Activated naive CD8-positive, alpha-beta T cell treated with anti-CD3 and anti-CD28 coated beads, Interleukin-2, amount 10 ng/mL, durations not matched to agents 7 days and 5 days (primary cell): Measurements from ENCODE around the gene MSMB. TPM values are rescaled to one million over a fixed set of nuclear protein-coding genes. Genes with fewer than 3 reads are reported as not detected.
"Not testable (repeated sequence)": the region's sequence is repeated elsewhere in the genome, so short reads cannot be mapped to it uniquely, and the experiment has no call there.

ENCODE experiments used
- ATAC-seq: fragments of 150-1000 bp; cut with Tn5 transposase; one replicate; pipeline ENCODE4 v1.10.0; 2021; ENCODE audit warnings: low read depth, moderate library complexity
- POLR2A ChIA-PET: fragments of 350-600 bp; sonication (Branson Sonifier 250); formaldehyde crosslinking; loops from one replicate; lab custom pipeline; 2021; ENCODE audit warnings: antibody characterized with exemption; lab: Charles Lee
- DNase-seq: peaks from one replicate; pipeline ENCODE4 v3.0.0; 2021
- H3K27ac Mint-ChIP-seq: one replicate; pipeline ENCODE4 v1.8.0; 2022; ENCODE audit warnings: mild to moderate bottlenecking, mixed read lengths
- H3K27me3 Mint-ChIP-seq: one replicate; pipeline ENCODE4 v1.8.0; 2022; ENCODE audit warnings: mild to moderate bottlenecking, moderate library complexity, mixed read lengths
- H3K36me3 Mint-ChIP-seq: one replicate; pipeline ENCODE4 v1.8.0; 2021; ENCODE audit warnings: mild to moderate bottlenecking, mixed read lengths
- H3K4me1 Mint-ChIP-seq: one replicate; pipeline ENCODE4 v1.8.0; 2021; ENCODE audit warnings: mixed read lengths
- H3K4me3 Mint-ChIP-seq: one replicate; pipeline ENCODE4 v1.8.0; 2022; ENCODE audit warnings: mild to moderate bottlenecking, moderate library complexity, mixed read lengths
- H3K9me3 Mint-ChIP-seq: one replicate; pipeline ENCODE4 v1.8.0; 2021; ENCODE audit warnings: mixed read lengths
- total RNA-seq, 2 experiments: library from RNA; stranded (reverse); gene quantifications; one replicate each; pipeline ENCODE4 v1.2.3, GENCODE V29; 2021

The MSMB gene
- total RNA-seq, 2 experiments from 2014 or later: not detected

DNA sequence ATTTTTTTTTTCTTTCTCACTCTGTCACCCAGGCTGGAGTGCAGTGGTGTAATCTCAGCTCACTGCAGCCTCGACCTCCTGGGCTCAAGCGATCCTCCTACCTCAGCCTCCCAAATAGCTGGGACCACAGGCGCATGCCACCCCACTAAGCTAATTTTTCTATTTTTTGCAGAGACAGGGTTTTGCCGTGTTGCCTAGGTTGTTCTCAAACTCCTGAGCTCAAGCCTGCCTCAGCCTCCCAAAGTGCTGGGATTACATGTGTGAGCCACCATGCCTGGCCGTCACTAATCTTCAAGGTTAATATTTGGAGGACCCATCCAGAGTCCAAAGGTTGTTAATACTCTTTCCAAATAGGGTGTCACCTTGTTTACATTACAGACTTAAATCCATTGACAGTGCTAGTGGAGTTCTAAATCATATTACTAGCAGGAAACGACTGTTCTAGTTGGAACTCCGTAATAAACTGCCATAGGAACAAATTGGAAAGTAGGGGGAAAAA is 43.8 kb downstream of the MSMB start:
- DNase-seq, H3K9me3 Mint-ChIP-seq, H3K27ac Mint-ChIP-seq, H3K4me3 Mint-ChIP-seq, H3K4me1 Mint-ChIP-seq, H3K27me3 Mint-ChIP-seq, POLR2A ChIA-PET, ATAC-seq: not testable (repeated sequence)
- peaks cover 35% of the 10 kb centered on the region for H3K36me3 Mint-ChIP-seq

DNA sequence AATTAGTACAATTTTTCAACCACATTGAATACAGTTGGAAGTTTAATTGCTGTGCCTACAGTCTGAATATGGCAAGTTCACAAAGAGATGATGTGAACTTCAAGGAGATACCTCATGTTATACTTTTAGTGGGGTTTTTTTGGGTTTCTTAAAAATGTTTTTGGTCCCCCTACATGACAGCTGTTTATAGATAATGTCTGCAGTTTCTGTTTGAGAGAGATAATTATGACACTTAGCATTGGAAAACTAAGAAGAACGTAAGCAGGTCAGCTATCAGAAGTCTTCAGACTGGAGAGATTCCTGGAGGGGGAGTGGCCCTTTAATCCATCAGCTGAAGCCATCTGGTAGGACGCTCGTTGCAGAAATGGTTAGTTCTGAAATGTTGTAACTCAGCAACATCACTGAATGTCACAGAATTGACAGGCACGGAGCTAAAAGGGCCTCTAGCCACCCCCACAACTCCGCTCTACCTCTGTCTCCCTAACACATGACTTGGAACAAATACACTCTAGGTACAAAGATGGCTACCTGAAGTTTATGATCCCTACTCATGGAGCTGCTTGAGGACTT is 44.8 kb downstream of the MSMB start:
- ATAC-seq (no peak), DNase-seq (no peak)
- Mint-ChIP-seq H3K9me3 (no peaks in the 10 kb centered on the region), H3K27ac (no peak overlapping the region), H3K4me3 (no peak overlapping the region), H3K4me1 (peaks cover 2% of the 10 kb centered on the region), H3K36me3 (peaks cover 34% of the 10 kb centered on the region), H3K27me3 (no peaks in the 10 kb centered on the region)
- POLR2A ChIA-PET: interaction anchor here (0.6 kb wide), 1 partner anchor 26 kb away, joined by 4 read pairs; no protein-coding TSS in a partner anchor

DNA sequence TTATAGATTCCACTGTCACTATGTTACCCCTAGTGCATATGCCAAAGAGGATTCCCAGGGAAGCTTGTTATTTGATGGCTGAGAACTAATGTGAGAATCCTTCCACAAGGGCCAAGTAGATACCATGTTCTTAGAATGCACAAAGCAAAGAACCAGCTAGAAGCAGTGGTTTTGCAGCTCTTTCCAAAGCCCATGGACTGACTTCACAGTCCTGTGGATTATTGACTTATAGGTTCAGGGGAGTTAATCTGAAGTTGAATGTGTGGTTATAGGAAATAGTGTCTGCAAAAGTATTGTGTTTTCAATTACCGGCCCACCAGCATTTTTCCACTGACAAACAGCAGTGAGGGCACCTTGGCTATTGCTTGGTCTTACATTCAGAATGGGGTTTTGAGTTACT is 45.5 kb downstream of the MSMB start:
- DNase-seq (no peak), ATAC-seq (no peak)
- no peaks in the 10 kb centered on the region for H3K27me3 Mint-ChIP-seq
- no peak overlapping the region for H3K4me3 Mint-ChIP-seq
- peaks cover 34% of the 10 kb centered on the region for H3K36me3 Mint-ChIP-seq
- POLR2A ChIA-PET: no interaction called here
- no peak overlapping the region for H3K27ac Mint-ChIP-seq
- H3K4me1 Mint-ChIP-seq: peaks cover 2% of the 10 kb centered on the region
- no peaks in the 10 kb centered on the region for H3K9me3 Mint-ChIP-seq

DNA sequence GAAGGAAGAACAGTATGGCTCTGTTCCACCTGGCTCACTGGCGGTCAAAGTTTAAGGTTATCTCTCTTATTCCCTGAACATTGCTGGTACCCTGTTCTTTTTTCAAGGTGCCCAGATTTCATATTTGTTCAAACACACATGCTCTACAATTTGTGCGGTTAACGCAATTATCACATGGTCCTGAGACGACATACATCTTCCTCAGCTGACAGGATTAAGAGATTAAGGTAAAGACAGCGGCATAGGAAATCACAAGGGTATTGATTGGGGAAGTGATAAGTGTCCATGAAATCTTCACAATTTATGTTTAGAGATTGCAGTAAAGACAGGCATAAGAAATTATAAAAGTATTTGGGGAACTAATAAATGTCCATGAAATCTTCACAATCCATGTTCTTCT is 46.1 kb downstream of the MSMB start:
- H3K36me3 Mint-ChIP-seq: peaks cover 34% of the 10 kb centered on the region
- H3K9me3 Mint-ChIP-seq, POLR2A ChIA-PET, H3K27me3 Mint-ChIP-seq, H3K4me1 Mint-ChIP-seq, ATAC-seq, DNase-seq, H3K4me3 Mint-ChIP-seq, H3K27ac Mint-ChIP-seq: not testable (repeated sequence)

DNA sequence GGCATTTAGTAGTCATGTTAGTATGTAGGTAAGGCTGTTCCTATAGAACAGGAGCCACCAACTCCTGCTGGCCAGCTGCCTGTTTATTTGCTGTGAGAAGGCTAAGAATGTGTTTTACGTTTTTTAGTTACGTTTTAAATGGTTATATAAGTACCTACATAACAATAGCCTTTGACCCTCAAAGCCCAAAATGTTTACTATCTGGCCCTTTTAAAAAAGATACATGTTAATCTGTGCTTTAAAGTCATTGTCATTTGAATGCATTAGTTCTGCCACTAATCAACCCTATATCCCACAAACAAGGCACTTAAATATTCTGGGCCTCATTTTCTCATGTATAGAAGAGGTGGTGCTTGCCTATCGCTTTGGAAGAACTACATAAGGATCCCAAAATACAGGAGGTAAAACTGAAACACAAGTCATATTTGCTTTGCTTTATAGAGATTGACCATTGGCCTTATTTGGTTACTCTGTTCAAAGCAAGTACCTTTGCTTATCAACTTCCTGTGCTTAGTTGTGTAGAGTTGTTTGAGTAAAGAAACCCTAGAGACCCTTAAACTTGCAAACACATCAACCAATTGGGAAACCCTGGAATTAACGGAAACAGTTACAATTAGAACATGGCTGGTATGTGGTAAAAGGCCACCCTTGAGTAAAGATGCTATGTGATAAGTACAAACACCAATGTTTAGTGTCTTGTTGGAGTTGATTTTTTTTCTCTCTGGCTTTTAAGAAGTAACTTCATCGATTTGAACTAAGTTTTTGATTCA is 47.9 kb downstream of the MSMB start:
- Mint-ChIP-seq H3K4me1 (peaks cover 2% of the 10 kb centered on the region), H3K4me3 (no peak overlapping the region), H3K27ac (no peak overlapping the region), H3K27me3 (no peaks in the 10 kb centered on the region), H3K9me3 (no peaks in the 10 kb centered on the region), H3K36me3 (peaks cover 32% of the 10 kb centered on the region)
- DNase-seq (no peak), ATAC-seq (no peak)
- POLR2A ChIA-PET: no interaction called here

DNA sequence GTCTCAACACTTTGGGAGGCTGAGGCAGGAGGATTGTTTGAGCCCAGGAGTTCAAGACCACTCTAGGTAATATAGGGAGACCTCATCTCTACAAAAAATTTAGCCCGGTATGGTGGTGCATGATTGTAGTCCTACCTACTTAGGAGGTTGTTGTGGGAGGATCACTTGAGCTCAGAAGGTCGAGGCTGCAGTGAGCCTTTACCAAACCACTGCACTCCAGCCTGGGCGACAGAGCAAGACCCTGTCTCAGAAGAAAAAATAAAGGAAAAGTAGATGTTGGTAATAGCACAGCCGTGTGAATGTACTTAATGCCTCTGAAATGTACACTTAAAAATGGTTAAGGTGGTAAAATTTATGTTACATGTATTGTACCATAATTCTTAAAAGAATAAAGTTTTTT is 48.5 kb downstream of the MSMB start:
- H3K27me3 Mint-ChIP-seq: no peaks in the 10 kb centered on the region
- DNase-seq (no peak), ATAC-seq (no peak)
- no peak overlapping the region for H3K27ac Mint-ChIP-seq
- H3K4me3 Mint-ChIP-seq: no peak overlapping the region
- POLR2A ChIA-PET: no interaction called here
- H3K36me3 Mint-ChIP-seq: peaks cover 33% of the 10 kb centered on the region
- H3K9me3 Mint-ChIP-seq: no peaks in the 10 kb centered on the region
- H3K4me1 Mint-ChIP-seq: peaks cover 2% of the 10 kb centered on the region

DNA sequence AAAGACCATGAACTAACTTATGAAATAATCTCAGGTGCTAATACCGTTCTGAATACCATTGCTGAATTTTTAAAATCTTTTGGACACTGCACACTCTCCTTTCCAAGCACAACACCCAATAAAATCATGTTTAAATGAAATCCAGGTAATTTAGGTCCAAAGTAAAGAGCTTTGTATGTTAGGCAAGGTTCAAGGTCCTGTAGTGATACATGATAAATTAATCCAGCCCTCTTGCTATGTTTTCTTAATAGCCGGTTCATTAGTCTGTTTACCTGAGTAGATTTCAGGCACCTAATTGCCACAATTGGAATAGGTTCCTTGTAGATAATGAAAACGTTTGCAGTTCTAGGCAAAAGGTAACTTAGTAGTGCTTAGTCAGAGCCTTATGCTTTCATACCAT is 60.5 kb downstream of the MSMB start:
- H3K4me1 Mint-ChIP-seq, POLR2A ChIA-PET, H3K36me3 Mint-ChIP-seq, ATAC-seq, H3K4me3 Mint-ChIP-seq, DNase-seq, H3K27me3 Mint-ChIP-seq, H3K9me3 Mint-ChIP-seq, H3K27ac Mint-ChIP-seq: not testable (repeated sequence)

DNA sequence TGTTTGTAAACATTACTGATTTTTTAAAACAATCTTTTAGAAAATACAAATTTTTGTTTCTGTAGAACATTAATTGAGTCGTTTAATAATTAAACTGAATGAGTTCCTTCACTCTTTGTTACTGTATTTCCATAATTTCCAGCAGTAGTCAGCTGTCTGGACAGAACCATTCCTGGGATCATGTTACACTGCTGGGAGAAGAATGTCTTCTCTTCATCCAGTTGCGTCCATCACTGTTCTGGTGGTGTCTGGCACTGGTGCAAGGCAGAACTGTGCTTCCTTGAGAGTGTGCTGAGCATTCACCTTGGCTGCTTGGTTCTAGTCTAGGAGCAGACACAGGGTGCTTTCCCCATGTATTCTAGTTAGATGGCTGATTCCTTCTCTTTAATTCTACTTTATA is 61.6 kb downstream of the MSMB start:
- POLR2A ChIA-PET, H3K4me1 Mint-ChIP-seq, DNase-seq, H3K27ac Mint-ChIP-seq, H3K4me3 Mint-ChIP-seq, H3K36me3 Mint-ChIP-seq, ATAC-seq, H3K27me3 Mint-ChIP-seq, H3K9me3 Mint-ChIP-seq: not testable (repeated sequence)

DNA sequence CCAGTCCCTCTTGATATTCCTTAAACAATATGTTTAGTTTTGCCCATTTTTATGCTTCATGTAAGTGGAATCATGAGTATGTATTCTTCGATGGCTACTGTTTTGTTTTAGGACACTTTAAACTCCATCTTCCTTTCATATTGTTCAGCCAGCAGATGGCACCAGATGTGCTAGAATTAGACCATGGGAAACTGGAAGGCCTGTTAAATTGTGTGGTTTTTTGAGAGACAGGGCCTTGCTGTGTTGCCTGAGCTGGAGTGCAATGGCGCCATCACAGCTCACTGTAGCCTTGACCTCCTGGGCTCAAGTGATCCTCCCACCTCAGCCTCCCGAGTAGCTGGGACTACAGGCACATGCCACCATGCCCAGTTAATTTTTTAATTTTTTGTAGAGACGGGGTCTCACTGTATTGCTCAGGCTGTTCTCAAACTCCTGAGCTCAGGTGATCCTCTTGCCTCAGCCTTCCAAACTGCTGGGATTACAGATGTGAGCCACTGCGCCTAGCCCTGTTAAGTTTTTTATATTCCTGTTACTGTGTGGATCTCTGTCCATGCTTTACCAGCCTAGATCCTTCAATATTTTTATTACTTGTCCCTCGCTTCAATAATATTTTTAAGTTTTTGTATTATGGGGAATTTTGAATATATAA is 62.4 kb downstream of the MSMB start:
- H3K9me3 Mint-ChIP-seq, DNase-seq, H3K4me1 Mint-ChIP-seq, POLR2A ChIA-PET, H3K27ac Mint-ChIP-seq, H3K27me3 Mint-ChIP-seq, H3K4me3 Mint-ChIP-seq, H3K36me3 Mint-ChIP-seq: not testable (repeated sequence)
- peak; percentile 63 for ATAC-seq

Other genes starting within 250 kb of the MSMB start
- 10 to 100 TPM; 25.0 to 30.1 TPM for gene AGAP4, start 198.8 kb downstream of the MSMB start, total RNA-seq
- 10 to 100 TPM; 42.7 to 43.8 TPM for gene TIMM23, start 73.8 kb downstream of the MSMB start, total RNA-seq
- gene NCOA4, start 15.6 kb downstream of the MSMB start, total RNA-seq: 100 to 1,000 TPM; 102 to 106 TPM
- not detected for gene ANTXRL, start 240.7 kb upstream of the MSMB start, total RNA-seq